Measurements from ENCODE around the gene TIFAB. TPM values are rescaled to one million over a fixed set of nuclear protein-coding genes. Genes with fewer than 3 reads are reported as not detected.

Gene TIFAB
- total RNA-seq, 3 donors from 2014 or later, result 0.28 to 0.36 (median 0.29) TPM

DNA sequence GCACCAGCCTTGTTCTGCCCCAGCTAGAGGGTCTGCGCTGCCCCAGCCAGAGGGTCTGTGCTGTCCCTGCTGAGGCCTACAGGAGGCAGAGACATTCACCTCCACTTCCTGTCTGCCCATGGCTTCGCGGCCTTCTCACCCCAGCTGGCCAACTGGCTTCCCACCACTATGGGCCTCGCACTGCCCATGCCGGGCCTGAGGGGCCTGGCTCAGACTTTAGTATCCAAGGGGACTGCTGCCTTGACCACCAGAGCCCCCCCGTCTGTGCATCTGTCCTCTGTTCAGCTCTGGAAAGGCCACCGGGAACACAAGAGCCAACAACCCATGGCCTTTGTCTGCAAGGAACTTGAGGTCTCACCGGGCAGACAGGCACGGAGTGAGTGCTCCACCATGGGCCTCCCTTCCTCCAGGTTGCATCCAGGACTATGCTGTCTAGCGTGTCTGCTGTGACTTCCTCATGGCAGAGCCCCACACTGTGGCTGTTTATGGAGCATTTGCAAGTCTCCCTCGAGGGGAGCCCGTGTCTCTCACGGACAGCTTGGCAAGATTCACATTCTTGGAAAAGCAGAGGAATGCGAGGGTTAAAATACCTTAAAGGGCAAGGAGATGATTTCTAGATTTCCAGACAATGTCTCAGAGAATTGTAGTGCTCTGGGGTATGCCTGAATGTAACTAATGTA is 6.7 kb downstream of the TIFAB start:
- DNase-seq (no peak), ATAC-seq (no peak)
- intact Hi-C loops (cut with DNase I, micrococcal nuclease), result no loop called here

DNA sequence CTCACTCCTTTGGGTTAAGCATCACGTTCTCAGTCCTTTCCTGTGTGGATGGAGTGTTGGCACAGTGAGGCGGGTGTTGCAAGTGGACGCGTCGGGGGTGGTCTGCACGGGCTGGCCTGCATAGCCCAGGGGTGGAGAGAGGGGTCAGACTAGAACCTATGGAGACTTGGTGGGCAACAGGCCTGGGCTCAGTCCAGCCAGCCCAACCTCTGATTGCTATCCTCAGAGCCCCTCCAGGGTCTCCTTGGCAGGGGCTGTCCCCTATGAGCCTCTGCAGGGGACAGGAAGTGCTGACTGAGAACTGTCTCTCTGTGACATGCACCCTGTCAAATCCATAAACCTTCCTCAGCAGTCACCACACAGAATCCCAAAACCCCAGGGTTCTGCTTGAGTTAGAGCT is 7.3 kb downstream of the TIFAB start:
- no peak overlapping the region for H3K4me3 ChIP-seq
- DNase-seq (no peak), ATAC-seq (no peak)
- TF ChIP-seq, protein P1, sequence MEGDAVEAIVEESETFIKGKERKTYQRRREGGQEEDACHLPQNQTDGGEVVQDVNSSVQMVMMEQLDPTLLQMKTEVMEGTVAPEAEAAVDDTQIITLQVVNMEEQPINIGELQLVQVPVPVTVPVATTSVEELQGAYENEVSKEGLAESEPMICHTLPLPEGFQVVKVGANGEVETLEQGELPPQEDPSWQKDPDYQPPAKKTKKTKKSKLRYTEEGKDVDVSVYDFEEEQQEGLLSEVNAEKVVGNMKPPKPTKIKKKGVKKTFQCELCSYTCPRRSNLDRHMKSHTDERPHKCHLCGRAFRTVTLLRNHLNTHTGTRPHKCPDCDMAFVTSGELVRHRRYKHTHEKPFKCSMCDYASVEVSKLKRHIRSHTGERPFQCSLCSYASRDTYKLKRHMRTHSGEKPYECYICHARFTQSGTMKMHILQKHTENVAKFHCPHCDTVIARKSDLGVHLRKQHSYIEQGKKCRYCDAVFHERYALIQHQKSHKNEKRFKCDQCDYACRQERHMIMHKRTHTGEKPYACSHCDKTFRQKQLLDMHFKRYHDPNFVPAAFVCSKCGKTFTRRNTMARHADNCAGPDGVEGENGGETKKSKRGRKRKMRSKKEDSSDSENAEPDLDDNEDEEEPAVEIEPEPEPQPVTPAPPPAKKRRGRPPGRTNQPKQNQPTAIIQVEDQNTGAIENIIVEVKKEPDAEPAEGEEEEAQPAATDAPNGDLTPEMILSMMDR (IDR thresholded peaks at IDR 0.05), result no peak
- H3K4me1 ChIP-seq (ENCODE audit: low read depth), result no peaks in the 10 kb centered on the region
- H3K9me3 ChIP-seq, result no peaks in the 10 kb centered on the region
- no peaks in the 10 kb centered on the region for H3K36me3 ChIP-seq (ENCODE audit: low read depth)
- intact Hi-C loops (cut with DNase I, micrococcal nuclease), result no loop called here

More for the DNA sequence above, 6.7 kb downstream of the TIFAB start:
- no peaks in the 10 kb centered on the region for H3K4me1 ChIP-seq (ENCODE audit: low read depth)
- TF ChIP-seq, protein P1 (IDR thresholded peaks at IDR 0.05), result no peak
- H3K4me3 ChIP-seq, result no peak overlapping the region
- no peaks in the 10 kb centered on the region for H3K9me3 ChIP-seq
- H3K36me3 ChIP-seq (ENCODE audit: low read depth), result no peaks in the 10 kb centered on the region

DNA sequence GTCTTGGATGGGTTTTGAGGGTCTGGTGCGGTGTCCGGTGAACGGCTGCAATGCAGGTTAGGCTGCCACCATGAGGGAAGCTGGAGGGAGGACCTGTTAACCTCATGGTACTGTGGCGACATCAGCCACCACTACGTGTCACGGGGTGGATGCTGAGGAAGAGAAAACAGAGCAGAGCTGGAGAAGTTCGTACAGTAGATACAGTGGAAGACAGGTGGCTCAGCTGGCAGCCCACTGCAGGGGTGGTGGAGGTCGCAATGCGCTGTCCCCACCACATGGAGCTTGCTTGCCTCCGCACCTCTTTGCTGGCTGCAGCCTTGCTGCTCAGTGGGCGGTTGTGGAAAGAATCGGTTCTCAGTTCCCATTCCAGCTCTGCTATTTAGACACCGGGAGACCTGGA is 7.8 kb downstream of the TIFAB start:
- no peaks in the 10 kb centered on the region for H3K4me1 ChIP-seq (ENCODE audit: low read depth)
- H3K9me3 ChIP-seq, result no peaks in the 10 kb centered on the region
- no peak for ATAC-seq
- DNase-seq, result no peak
- intact Hi-C loops (cut with DNase I, micrococcal nuclease), result no loop called here
- H3K36me3 ChIP-seq (ENCODE audit: low read depth), result no peaks in the 10 kb centered on the region
- TF ChIP-seq, protein P1 (IDR thresholded peaks at IDR 0.05), result no peak
- no peak overlapping the region for H3K4me3 ChIP-seq

DNA sequence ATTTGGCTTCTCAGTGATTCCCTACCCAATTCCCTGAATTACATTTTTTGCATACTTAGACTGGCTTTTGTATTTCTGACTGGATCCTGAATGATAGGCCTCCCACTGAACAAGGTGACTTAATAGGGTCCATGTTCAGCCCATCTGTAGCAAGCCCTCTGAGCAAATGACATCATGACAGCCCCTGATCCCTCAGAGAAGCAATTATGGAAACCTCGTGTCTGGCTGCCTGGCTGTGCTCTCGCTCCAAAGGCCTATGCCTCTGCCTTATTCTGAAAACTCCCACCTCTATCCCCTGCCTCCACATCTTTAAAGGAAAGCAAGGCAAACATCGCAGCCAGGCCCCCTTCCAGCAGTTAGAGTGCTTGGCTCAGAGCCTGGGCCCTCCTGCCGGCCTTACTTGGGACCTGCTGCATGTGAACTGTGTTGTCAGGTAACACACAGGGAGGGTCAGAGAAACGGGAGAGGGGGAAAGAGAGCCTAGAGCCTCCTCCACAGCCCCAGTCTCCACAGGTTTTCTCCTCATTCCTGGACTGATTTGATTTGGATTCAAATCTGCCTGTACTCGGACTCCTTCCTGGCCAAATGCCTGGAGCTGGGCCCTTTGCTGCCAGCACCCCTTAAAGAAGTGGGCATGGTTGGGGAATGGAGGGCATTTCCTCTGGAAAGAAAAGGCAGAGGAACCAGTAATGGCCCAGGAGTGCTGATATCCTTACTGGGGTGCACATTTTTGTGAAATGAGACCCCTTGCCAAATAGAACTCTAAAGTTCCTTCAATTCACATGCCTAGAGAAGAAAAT is 8.8 kb downstream of the TIFAB start:
- ATAC-seq (no peak), DNase-seq (no peak)
- intact Hi-C loops (cut with DNase I, micrococcal nuclease), result no loop called here
- no peaks in the 10 kb centered on the region for H3K4me1 ChIP-seq (ENCODE audit: low read depth)
- no peaks in the 10 kb centered on the region for H3K36me3 ChIP-seq (ENCODE audit: low read depth)
- H3K4me3 ChIP-seq, result no peak overlapping the region
- no peaks in the 10 kb centered on the region for H3K9me3 ChIP-seq
- TF ChIP-seq, protein P1 (IDR thresholded peaks at IDR 0.05), result no peak

DNA sequence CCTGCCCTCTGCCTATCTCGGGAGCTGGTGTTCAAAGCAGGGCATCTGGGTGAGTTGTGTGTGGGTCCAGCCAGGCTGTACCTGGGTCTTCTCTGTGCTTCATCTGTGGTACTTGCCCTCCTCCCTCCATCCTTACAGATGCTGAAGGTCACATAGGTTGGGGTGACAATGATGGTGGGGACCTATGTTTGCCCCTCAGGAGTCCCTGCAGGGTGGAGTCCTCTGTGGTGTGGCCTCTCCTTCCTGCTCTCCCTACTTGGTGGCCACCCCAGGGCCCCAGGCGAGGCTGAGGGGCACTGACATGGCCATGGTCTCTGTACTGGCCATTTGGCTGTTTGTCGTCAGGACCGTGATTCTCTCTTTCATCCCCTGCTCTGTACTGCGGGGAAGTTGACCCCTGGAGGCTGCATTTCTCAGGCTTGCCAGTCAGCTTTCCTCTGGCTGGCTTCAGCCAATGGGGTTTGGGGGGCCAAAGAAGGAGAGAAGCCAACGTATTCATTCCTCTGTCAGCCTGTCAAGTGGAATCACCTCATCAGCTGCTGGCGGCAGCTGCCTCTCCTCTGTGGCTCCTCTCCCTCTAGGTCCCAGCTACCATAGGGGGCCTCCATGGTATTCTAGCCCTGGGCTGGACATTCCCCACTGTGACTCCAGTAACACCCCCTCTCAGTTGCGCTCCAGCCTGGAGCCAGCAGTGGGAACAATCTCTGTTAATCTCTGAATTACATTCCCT is 9.6 kb downstream of the TIFAB start:
- Histone ChIP-seq H3K4me1 (ENCODE audit: low read depth) (no peaks in the 10 kb centered on the region), H3K9me3 (no peaks in the 10 kb centered on the region), H3K4me3 (no peak overlapping the region), H3K36me3 (ENCODE audit: low read depth) (no peaks in the 10 kb centered on the region)
- DNase-seq, result no peak
- TF ChIP-seq, protein P1 (IDR thresholded peaks at IDR 0.05), result no peak
- no peak for ATAC-seq
- intact Hi-C loops (cut with DNase I, micrococcal nuclease), result no loop called here
